RWPE1 (cell line): Measurements from ENCODE around the gene DNAJC3.
"Not testable (repeated sequence)": the region's sequence is repeated elsewhere in the genome, so short reads cannot be mapped to it uniquely, and the experiment has no call there.

Experiments used
- CTCF ChIA-PET: fragments of 350-600 bp; sonication (Branson Sonifier 250); formaldehyde crosslinking; extraction: SDS; loops from one replicate; lab custom pipeline; 2021; lab: Yijun Ruan, JAX
- POLR2A ChIA-PET: fragments of 400-600 bp; formaldehyde crosslinking; extraction: SDS; loops from one replicate; lab custom pipeline; 2020; ENCODE audit warnings: antibody characterized with exemption; ENCODE audit not compliant: low non-redundant PET; lab: Yijun Ruan, JAX
- DNase-seq: peaks from one replicate; pipeline ENCODE4 v3.0.0; 2012; ENCODE audit warnings: low spot score
- H3K27ac ChIP-seq: fragments of 450-650 bp; 2 replicates; pipeline ENCODE4 v1.5.1; 2017
- CTCF ChIP-seq: fragments of 450-650 bp; conservative IDR thresholded peaks from 2 replicates; pipeline ENCODE4 v1.5.1; 2017; ENCODE audit warnings: low read depth, mild to moderate bottlenecking

DNAJC3 gene

GRCh38 chr13:95708811-95709500 is 32.0 kb downstream of the DNAJC3 start:
- TF ChIP-seq CTCF: no peak
- no peak for DNase-seq
- CTCF ChIA-PET: no interaction called here
- POLR2A ChIA-PET: interaction anchor here (0.7 kb wide), 1 partner anchor 32 kb away, joined by 11 read pairs; no protein-coding TSS in a partner anchor
- H3K27ac ChIP-seq: no peak overlapping the region

- ChIA-PET CTCF (no interaction called here), POLR2A (no interaction called here)
- no peak for DNase-seq
- H3K27ac ChIP-seq: no peak overlapping the region
- TF ChIP-seq CTCF: no peak
Measured at GRCh38 chr13:95710313-95710712, 33.4 kb downstream of the DNAJC3 start.

DNA sequence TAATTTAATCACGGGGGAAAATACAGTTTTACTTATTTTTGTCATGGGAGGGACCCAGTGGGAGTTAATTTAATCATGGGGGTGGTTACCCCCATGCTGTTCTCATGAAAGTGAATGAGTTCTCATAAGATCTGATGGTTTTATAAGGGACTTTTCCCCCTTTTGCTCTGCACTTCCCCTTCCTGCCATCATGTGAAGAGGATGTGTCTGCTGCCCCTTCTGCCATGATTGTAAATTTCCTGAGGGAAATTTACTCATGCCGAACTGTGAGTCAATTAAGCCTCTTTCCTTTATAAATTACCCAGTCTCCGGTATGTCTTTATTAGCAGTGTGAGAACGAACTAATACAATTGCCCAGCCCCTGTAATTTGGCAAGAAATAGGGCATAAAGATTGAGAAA is 35.9 kb downstream of the DNAJC3 start:
- CTCF ChIA-PET: interaction anchor here (0.7 kb wide), 1 partner anchor 87 kb away, joined by 3 read pairs; no protein-coding TSS in a partner anchor
- POLR2A ChIA-PET, DNase-seq, H3K27ac ChIP-seq: not testable (repeated sequence)

- no peak overlapping the region for H3K27ac ChIP-seq
- TF ChIP-seq CTCF: no peak
- ChIA-PET POLR2A (interaction anchor here (0.6 kb wide), 2 partner anchors 14 to 1678 kb away, joined by 3 to 6 read pairs; no protein-coding TSS in a partner anchor), CTCF (no interaction called here)
- DNase-seq: no peak
Measured at GRCh38 chr13:95713651-95714050, 36.7 kb downstream of the DNAJC3 start.

DNA sequence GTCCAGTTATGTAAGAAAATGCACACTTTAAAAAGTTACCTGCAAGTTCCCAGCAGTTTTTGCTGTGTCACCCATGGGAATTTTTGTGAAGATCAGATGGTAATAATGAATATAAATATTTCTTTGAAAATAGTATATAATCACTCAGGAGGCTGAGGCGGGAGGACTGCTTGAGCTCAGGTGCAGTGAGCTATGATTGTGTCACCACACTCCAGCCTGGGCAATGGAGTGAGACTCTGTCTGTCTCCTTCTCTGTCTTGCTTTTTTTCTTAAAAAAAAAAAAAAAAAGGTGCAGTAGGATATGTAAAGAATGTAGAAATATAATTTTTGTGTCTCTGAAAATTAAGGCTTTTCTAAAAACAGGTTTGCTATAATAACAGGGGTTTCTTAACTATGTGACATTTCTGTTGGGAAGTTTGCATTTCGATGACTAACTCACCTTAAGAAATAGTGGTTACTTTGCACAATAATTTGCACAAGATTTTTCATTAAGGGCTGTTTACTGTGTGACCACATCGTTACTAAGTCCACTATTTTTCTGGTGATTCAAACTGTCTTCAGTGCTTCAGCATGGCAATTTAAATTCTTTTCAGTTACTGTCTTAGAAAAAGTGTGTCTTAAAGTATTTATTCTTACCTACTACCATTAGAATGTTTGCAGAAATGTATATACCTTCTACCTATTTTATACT is 37.3 kb downstream of the DNAJC3 start:
- no peak for TF ChIP-seq CTCF
- no peak overlapping the region for H3K27ac ChIP-seq
- peak; percentile 67 for DNase-seq
- ChIA-PET POLR2A (interaction anchor here (0.6 kb wide), 2 partner anchors 14 to 1677 kb away, joined by 3 to 6 read pairs; no protein-coding TSS in a partner anchor), CTCF (no interaction called here)

- no peak for TF ChIP-seq CTCF
- POLR2A ChIA-PET: no interaction called here
- DNase-seq: no peak
- H3K27ac ChIP-seq: no peak overlapping the region
- CTCF ChIA-PET: no interaction called here
Measured at GRCh38 chr13:95716231-95716630, 39.3 kb downstream of the DNAJC3 start.

GRCh38 chr13:95722241-95722640 is 45.3 kb downstream of the DNAJC3 start:
- H3K27ac ChIP-seq: no peak overlapping the region
- TF ChIP-seq CTCF: no peak
- ChIA-PET CTCF (interaction anchor here (0.6 kb wide), 1 partner anchor 11 kb away, joined by 5 read pairs; no protein-coding TSS in a partner anchor), POLR2A (no interaction called here)
- DNase-seq: no peak
